Sigmoid colon (tissue), 4 donors: ENCODE results near the gene CEP170B.

Experiments
- POLR2A ChIP-seq, 2 donors: fragments of 450-650 bp; IDR thresholded peaks; one replicate each; pipeline ENCODE4 v1.6.1; 2016; ENCODE audit warnings: antibody characterized with exemption in 2 of 2, mild to moderate bottlenecking in 2 of 2, moderate library complexity in 2 of 2
- POLR2AphosphoS5 ChIP-seq, 4 donors: sonication (generic); formaldehyde crosslinking; IDR thresholded peaks; one replicate each; pipeline ENCODE4 v1.6.1; 2017; ENCODE audit warnings: antibody characterized with exemption in 4 of 4
- TF ChIP-seq, protein P1 (sequence below), 4 experiments: fragments of 450-650 bp in 3 of 4; fragments of 200-600 bp in 1 of 4; IDR thresholded peaks; one replicate each; pipeline ENCODE4 v1.5.1; 2016 to 2019; ENCODE audit warnings: antibody characterized with exemption in 4 of 4, mild to moderate bottlenecking in 3 of 4, moderate library complexity in 2 of 4

DNA sequence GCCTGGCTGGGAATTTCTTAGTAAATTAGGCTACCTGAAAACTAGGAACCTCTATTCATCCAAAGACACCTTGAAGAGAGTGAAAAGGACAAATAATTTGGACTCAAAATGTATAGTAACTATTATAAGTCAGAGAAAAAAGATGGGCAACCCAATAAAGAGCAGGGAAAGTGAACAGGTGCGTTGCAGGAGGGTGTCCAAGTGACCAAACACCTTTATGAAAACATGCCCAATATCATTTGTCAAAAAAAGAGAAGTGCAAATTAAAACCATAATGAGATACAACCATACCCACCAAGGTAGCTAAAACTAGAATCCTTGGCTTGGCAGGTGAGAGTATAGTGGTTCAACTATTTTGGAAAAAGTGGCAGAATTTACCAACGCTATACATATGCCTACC lies 34.7 kb downstream of the CEP170B start:
- TF ChIP-seq, protein P1, sequence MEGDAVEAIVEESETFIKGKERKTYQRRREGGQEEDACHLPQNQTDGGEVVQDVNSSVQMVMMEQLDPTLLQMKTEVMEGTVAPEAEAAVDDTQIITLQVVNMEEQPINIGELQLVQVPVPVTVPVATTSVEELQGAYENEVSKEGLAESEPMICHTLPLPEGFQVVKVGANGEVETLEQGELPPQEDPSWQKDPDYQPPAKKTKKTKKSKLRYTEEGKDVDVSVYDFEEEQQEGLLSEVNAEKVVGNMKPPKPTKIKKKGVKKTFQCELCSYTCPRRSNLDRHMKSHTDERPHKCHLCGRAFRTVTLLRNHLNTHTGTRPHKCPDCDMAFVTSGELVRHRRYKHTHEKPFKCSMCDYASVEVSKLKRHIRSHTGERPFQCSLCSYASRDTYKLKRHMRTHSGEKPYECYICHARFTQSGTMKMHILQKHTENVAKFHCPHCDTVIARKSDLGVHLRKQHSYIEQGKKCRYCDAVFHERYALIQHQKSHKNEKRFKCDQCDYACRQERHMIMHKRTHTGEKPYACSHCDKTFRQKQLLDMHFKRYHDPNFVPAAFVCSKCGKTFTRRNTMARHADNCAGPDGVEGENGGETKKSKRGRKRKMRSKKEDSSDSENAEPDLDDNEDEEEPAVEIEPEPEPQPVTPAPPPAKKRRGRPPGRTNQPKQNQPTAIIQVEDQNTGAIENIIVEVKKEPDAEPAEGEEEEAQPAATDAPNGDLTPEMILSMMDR (IDR thresholded peaks at IDR 0.05): no peak
- TF ChIP-seq POLR2AphosphoS5 (IDR thresholded peaks at IDR 0.05) (no peak), POLR2A (IDR thresholded peaks at IDR 0.05) (no peak)
